Spleen (tissue), 11 donors: ENCODE measurements around the gene MACROD2. TPM values are rescaled to one million over a fixed set of nuclear protein-coding genes. Genes with fewer than 3 reads are reported as not detected.

Source experiments
- DNase-seq: peaks from one replicate; pipeline ENCODE4 v3.0.0-alpha.2; 2020
- H3K27ac ChIP-seq, 8 donors: fragments of 200-600 bp; sonication (generic) in 7 of 8; 1 replicate in 4 of 8; 2 replicates in 4 of 8; pipeline versions ENCODE4 v1.5.0 to v1.8.0; 2016 to 2021; ENCODE audit warnings: inconsistent platforms in 4 of 8, mild to moderate bottlenecking in 4 of 8, moderate library complexity in 1 of 8
- H3K27me3 ChIP-seq, 7 donors: fragments of 200-600 bp; sonication (generic) in 6 of 7; replicated peaks in 1 of 7; 1 replicate in 4 of 7; 2 replicates in 3 of 7; pipeline versions ENCODE4 v1.5.0 to v1.8.0; 2016 to 2021; ENCODE audit warnings: inconsistent platforms in 3 of 7, mild to moderate bottlenecking in 1 of 7
- H3K36me3 ChIP-seq, 6 donors: fragments of 200-600 bp; sonication (generic) in 5 of 6; 1 replicate in 4 of 6; 2 replicates in 2 of 6; pipeline versions ENCODE4 v1.5.0 to v1.8.0; 2016 to 2021; ENCODE audit warnings: inconsistent platforms in 2 of 6
- H3K4me1 ChIP-seq, 6 donors: fragments of 200-600 bp; sonication (generic) in 5 of 6; 1 replicate in 3 of 6; 2 replicates in 3 of 6; pipeline versions ENCODE4 v1.5.0 to v1.8.0; 2016 to 2021; ENCODE audit warnings: inconsistent platforms in 3 of 6
- H3K4me3 ChIP-seq, 8 donors: fragments of 200-600 bp; sonication (generic) in 7 of 8; 1 replicate in 4 of 8; 2 replicates in 4 of 8; pipeline versions ENCODE4 v1.5.0 to v1.8.0; 2016 to 2021; ENCODE audit warnings: inconsistent platforms in 4 of 8, mild to moderate bottlenecking in 4 of 8, moderate library complexity in 2 of 8
- H3K9me3 ChIP-seq, 8 donors: fragments of 200-600 bp; sonication (generic) in 7 of 8; 1 replicate in 4 of 8; 2 replicates in 4 of 8; pipeline versions ENCODE4 v1.5.0 to v1.8.0; 2016 to 2021; ENCODE audit warnings: inconsistent platforms in 4 of 8
- POLR2A ChIP-seq, 3 donors: fragments of 450-650 bp; IDR thresholded peaks; one replicate each; pipeline ENCODE4 v1.5.1; 2017; ENCODE audit warnings: antibody characterized with exemption in 3 of 3, mild to moderate bottlenecking in 1 of 3
- POLR2AphosphoS5 ChIP-seq, 3 donors: sonication (generic); formaldehyde crosslinking; IDR thresholded peaks; one replicate each; pipeline ENCODE4 v1.5.1; 2017; ENCODE audit warnings: antibody characterized with exemption in 3 of 3
- WGBS, 5 donors: extraction: QIAGEN DNeasy Blood & Tissue Kit in 3 of 5; methylation state at CpG; one replicate each; pipeline versions ENCODE4 v1.1.5 to v1.1.7; 2013 to 2018; 5-methylcytosine and 5-hydroxymethylcytosine counted together
- intact Hi-C: fragments of 100-400 bp; cut with DNase I; formaldehyde crosslinking; loops from one replicate; pipeline ENCODE4 v1.15.0; 2023; ENCODE audit warnings: low total_unique reads
- polyA plus RNA-seq, 3 donors: library from polyadenylated mRNA; stranded (reverse); fragments of 200-250 nt; gene quantifications; one replicate each; pipeline ENCODE4 v1.2.1, GENCODE V29; 2013
- total RNA-seq, 7 donors: library from RNA; depleted of rRNA in 3 of 7; stranded (reverse); fragments of >200 nt in 3 of 7; fragmentation: NEBNext Ultra II Directional in 4 of 7; extraction: Animal tissue kit (Norgen Biotek cat#: 25700) in 4 of 7; gene quantifications; one replicate each; pipeline versions ENCODE4 v1.1.0 to v1.2.1, GENCODE V29; 2016 to 2021
- TF ChIP-seq, protein P1 (sequence below), 11 experiments: fragments of 200-600 bp in 7 of 11; fragments of 450-650 bp in 4 of 11; sonication (generic) in 4 of 11; IDR thresholded peaks in 8 of 11; conservative IDR thresholded peaks in 3 of 11; 1 replicate in 7 of 11; 2 replicates in 4 of 11; pipeline versions ENCODE4 v1.4.0 to v1.8.0; 2016 to 2021; ENCODE audit warnings: antibody characterized with exemption in 11 of 11, inconsistent platforms in 4 of 11, mild to moderate bottlenecking in 1 of 11
- donor health status: healthy with polysubstance abuse.
- donor health status: DM: no; HTN: no; CAD: no; lungs with moderate emphysema.
- donor health status: DM: no; HTN: no; CAD: no.
- donor health status: Bipolar disorder and iron deficiency.
- donor health status: healthy.
- donor health status: DM: no; HTN: no; CAD: no.
- donor health status: DM: yes; HTN: yes; CAD: no.

The MACROD2 gene
- total and polyA plus RNA-seq, 10 donors, result 1.5 to 4.7 (median 3.4) TPM

DNA sequence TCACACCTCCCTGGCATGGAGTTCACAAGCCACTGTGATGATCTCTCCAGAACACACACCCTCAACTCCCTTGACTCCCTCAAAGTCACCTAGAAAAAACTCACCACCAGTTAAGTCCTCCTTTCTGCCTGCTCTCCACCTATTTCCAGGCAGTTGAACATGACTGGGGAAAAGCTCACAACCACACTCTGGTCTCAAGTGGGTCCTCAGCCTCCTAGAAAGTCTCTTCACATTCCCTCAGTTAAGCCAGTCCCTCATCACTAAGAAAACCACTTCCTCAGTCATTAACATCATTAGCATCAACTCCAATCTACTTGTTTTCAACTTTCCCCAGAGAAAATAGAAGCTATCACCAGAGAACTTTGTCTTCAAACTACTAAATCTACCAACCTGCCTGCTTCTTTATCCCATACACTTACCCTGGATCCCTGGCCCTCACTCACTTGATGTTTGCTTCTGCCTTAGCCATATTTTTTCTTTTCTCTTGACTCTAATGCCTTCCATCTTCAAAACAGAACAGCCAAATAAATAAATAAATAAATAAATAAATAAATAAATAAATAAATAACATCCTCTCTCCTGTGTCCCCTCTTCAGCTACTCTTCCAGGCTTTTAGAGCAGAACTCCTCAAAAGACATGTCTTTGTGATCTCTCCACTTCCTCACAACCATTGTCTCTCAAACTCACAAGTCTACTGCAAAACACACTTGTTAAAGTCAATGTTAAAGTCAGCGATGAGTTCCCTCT lies 1084.5 kb downstream of the MACROD2 start:
- WGBS, 5 donors, result 93 to 100% (median 95%) methylated on average over 1 of the region's 1 CpG
- Histone ChIP-seq H3K27me3 (no peaks in the 10 kb centered on the region), H3K4me1 (no peaks in the 10 kb centered on the region), H3K9me3 (no peaks in the 10 kb centered on the region), H3K4me3 (no peak overlapping the region), H3K36me3 (no peaks in the 10 kb centered on the region), H3K27ac (no peak overlapping the region)
- TF ChIP-seq, protein P1, sequence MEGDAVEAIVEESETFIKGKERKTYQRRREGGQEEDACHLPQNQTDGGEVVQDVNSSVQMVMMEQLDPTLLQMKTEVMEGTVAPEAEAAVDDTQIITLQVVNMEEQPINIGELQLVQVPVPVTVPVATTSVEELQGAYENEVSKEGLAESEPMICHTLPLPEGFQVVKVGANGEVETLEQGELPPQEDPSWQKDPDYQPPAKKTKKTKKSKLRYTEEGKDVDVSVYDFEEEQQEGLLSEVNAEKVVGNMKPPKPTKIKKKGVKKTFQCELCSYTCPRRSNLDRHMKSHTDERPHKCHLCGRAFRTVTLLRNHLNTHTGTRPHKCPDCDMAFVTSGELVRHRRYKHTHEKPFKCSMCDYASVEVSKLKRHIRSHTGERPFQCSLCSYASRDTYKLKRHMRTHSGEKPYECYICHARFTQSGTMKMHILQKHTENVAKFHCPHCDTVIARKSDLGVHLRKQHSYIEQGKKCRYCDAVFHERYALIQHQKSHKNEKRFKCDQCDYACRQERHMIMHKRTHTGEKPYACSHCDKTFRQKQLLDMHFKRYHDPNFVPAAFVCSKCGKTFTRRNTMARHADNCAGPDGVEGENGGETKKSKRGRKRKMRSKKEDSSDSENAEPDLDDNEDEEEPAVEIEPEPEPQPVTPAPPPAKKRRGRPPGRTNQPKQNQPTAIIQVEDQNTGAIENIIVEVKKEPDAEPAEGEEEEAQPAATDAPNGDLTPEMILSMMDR (IDR thresholded peaks at IDR 0.05 in 8 of 11, conservative IDR thresholded peaks at IDR 0.05 in 3 of 11), result no peak
- TF ChIP-seq POLR2AphosphoS5 (IDR thresholded peaks at IDR 0.05), result no peak
- TF ChIP-seq POLR2A (IDR thresholded peaks at IDR 0.05), result no peak
- no peak for DNase-seq
- intact Hi-C loops, result no loop called here

DNA sequence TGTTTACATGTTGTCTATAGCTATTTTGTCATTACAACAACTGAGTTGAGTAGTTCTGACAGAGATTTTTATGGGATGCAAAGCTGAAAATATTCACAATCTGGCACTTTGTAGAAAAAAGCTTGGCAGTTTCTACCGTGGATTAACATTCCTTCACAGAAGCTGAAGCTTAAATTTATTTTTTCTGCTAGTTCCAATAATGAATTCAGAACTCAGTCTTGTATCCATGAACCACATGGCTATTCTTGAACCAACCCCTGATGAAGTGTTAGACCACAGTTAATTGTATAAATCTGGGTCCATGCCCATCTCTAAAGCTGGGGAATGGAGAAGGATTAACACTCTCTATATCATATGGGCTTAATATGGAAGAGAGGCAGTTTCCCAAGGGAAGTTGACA lies 1085.9 kb downstream of the MACROD2 start:
- Histone ChIP-seq H3K9me3 (no peaks in the 10 kb centered on the region), H3K36me3 (no peaks in the 10 kb centered on the region), H3K27ac (no peak overlapping the region), H3K4me1 (no peaks in the 10 kb centered on the region), H3K27me3 (no peaks in the 10 kb centered on the region), H3K4me3 (no peak overlapping the region)
- 40 to 85% (median 70%) methylated on average over 1 of the region's 1 CpG for WGBS, 5 donors
- TF ChIP-seq POLR2A (IDR thresholded peaks at IDR 0.05) (no peak), POLR2AphosphoS5 (IDR thresholded peaks at IDR 0.05) (no peak)
- TF ChIP-seq, protein P1 (IDR thresholded peaks at IDR 0.05 in 8 of 11, conservative IDR thresholded peaks at IDR 0.05 in 3 of 11), result no peak
- intact Hi-C loops, result no loop called here
- DNase-seq, result no peak

DNA sequence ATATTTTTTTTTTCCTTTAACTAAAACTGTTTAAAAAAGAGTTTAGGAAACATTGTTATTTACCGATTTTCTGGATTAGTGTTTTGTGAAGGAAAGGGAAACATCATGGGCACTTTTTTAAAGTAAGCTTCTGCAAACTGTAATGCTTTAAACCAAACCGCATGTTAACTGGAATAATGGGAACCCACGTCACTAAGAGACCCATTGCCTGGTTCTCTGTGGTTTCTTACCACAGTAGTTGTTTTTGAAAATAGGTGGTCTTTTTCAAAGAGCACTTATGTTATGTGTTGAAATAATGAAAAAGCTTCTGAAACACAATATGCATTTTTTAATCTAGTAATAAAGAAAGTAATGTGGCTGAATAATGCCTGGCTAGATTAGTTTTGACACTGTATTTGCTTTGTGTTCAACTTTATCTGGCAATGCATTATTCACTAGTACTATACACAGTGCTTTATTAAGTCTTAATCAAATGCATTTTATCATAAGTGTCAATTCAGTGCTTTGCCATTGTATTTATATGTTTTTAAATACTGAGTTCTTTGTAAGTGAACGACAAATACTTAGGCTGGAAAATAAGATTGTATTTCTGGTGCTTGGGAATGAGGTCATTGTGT lies 1096.2 kb downstream of the MACROD2 start:
- intact Hi-C loops, result no loop called here
- Histone ChIP-seq H3K27me3 (no peaks in the 10 kb centered on the region), H3K36me3 (no peaks in the 10 kb centered on the region), H3K4me3 (no peak overlapping the region), H3K4me1 (no peaks in the 10 kb centered on the region), H3K27ac (no peak overlapping the region), H3K9me3 (no peaks in the 10 kb centered on the region)
- WGBS, 5 donors, result 71 to 80% (median 75%) methylated on average over 4 of the region's 4 CpGs
- TF ChIP-seq, protein P1 (IDR thresholded peaks at IDR 0.05 in 8 of 11, conservative IDR thresholded peaks at IDR 0.05 in 3 of 11), result no peak
- TF ChIP-seq POLR2A (IDR thresholded peaks at IDR 0.05) (no peak), POLR2AphosphoS5 (IDR thresholded peaks at IDR 0.05) (no peak)
- no peak for DNase-seq

DNA sequence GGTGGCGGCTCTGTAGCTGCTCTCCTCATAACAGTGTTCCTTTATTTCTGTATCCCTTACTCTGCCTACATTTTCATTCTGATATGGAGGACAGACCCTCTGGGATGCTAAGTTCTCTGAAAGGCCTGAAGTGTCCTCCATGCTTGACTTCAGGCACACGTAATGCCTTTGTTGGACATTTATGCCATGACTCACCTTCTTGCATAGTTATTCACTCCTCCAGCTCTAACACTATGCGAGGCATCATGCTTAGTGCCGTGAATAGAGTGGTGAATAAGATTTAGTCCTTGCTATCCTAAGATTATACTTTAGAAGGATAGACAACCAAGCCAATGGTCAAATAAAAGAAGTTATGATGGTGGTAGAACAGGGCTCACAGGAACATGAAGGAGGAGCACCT lies 1103.0 kb downstream of the MACROD2 start:
- no peaks in the 10 kb centered on the region for H3K4me1 ChIP-seq
- peaks cover 0 to 16% (median 3%) of the 10 kb centered on the region in 8 donors for H3K9me3 ChIP-seq
- TF ChIP-seq, protein P1 (IDR thresholded peaks at IDR 0.05 in 8 of 11, conservative IDR thresholded peaks at IDR 0.05 in 3 of 11), result no peak
- TF ChIP-seq POLR2AphosphoS5 (IDR thresholded peaks at IDR 0.05) (no peak), POLR2A (IDR thresholded peaks at IDR 0.05) (no peak)
- no peak for DNase-seq
- no peak overlapping the region for H3K4me3 ChIP-seq
- WGBS, 5 donors, result 81 to 92% (median 88%) methylated on average over 4 of the region's 4 CpGs
- no peaks in the 10 kb centered on the region for H3K27me3 ChIP-seq
- intact Hi-C loops, result no loop called here
- H3K36me3 ChIP-seq, result no peaks in the 10 kb centered on the region
- H3K27ac ChIP-seq, result no peak overlapping the region
